Smooth muscle cell (in vitro differentiated cells): ENCODE results near the gene FYB1. TPM values are rescaled to one million over a fixed set of nuclear protein-coding genes. Genes with fewer than 3 reads are reported as not detected.

Experiments used
- DNase-seq: peaks from one replicate; lab custom pipeline; 2025; ENCODE audit not compliant: unreplicated experiment; lab: John Stamatoyannopoulos, UW
- H2AFZ ChIP-seq: fragments of 200-600 bp; sonication (generic); 2 replicates; pipeline ENCODE4 v1.6.0; 2016; ENCODE audit warnings: antibody characterized with exemption, low read depth, mild to moderate bottlenecking
- H3F3A ChIP-seq: fragments of 200-600 bp; sonication (generic); 2 replicates; pipeline ENCODE4 v1.6.0; 2017; ENCODE audit warnings: antibody characterized with exemption, low read depth
- H3K27ac ChIP-seq: fragments of 200-600 bp; sonication (generic); 2 replicates; pipeline ENCODE4 v1.5.1; 2016; ENCODE audit warnings: low read depth, mild to moderate bottlenecking
- H3K27me3 ChIP-seq: fragments of 200-600 bp; sonication (generic); 2 replicates; pipeline ENCODE4 v1.6.1; 2016; ENCODE audit warnings: low read depth, mild to moderate bottlenecking
- H3K36me3 ChIP-seq: fragments of 200-600 bp; sonication (generic); 2 replicates; pipeline ENCODE4 v1.5.1; 2016; ENCODE audit warnings: low read depth
- H3K4me1 ChIP-seq: fragments of 200-600 bp; sonication (generic); 2 replicates; pipeline ENCODE4 v1.5.1; 2016; ENCODE audit warnings: low read depth
- H3K4me2 ChIP-seq: fragments of 200-600 bp; sonication (generic); 2 replicates; pipeline ENCODE4 v1.6.0; 2016; ENCODE audit warnings: mild to moderate bottlenecking
- H3K4me3 ChIP-seq: fragments of 200-600 bp; sonication (generic); 2 replicates; pipeline ENCODE4 v1.5.1; 2016; ENCODE audit warnings: mild to moderate bottlenecking
- H3K79me2 ChIP-seq: fragments of 200-600 bp; sonication (generic); 2 replicates; pipeline ENCODE4 v1.6.0; 2016; ENCODE audit warnings: low read depth, mild to moderate bottlenecking
- H3K9ac ChIP-seq: fragments of 200-600 bp; sonication (generic); 2 replicates; pipeline ENCODE4 v1.6.0; 2016; ENCODE audit warnings: low read depth
- H3K9me3 ChIP-seq: fragments of 200-600 bp; sonication (generic); replicated peaks from 2 replicates; pipeline ENCODE4 v1.5.1; 2016; ENCODE audit warnings: low read depth
- H4K20me1 ChIP-seq: fragments of 200-600 bp; sonication (generic); 2 replicates; pipeline ENCODE4 v1.6.0; 2016; ENCODE audit warnings: low read depth
- WGBS: methylation state at CpG from one replicate; pipeline ENCODE4 v1.1.7; 2016; ENCODE audit warnings: low lambda C conversion rate; 5-methylcytosine and 5-hydroxymethylcytosine counted together
- polyA plus RNA-seq: library from polyadenylated mRNA; unstranded; fragments of >200 nt; fragmentation: Nextera tagmentation; extraction: Ambion mirVana; gene quantifications from 2 replicates; pipeline ENCODE4 v1.2.1, GENCODE V29; 2016
- total RNA-seq: library from RNA; depleted of rRNA; stranded (reverse); fragments of >200 nt; gene quantifications from 2 replicates; pipeline ENCODE4 v1.2.3, GENCODE V29; 2014
- TF ChIP-seq, protein P1 (sequence below): fragments of 200-600 bp; sonication (generic); IDR thresholded peaks from 2 replicates; pipeline ENCODE4 v1.5.1; 2017; ENCODE audit warnings: borderline replicate concordance, mild to moderate bottlenecking, antibody characterized with exemption; ENCODE audit not compliant: insufficient read depth, poor library complexity, severe bottlenecking

FYB1 gene
- total and polyA plus RNA-seq, 2 experiments from 2014 or later, result 0.06 to 0.22 TPM

DNA sequence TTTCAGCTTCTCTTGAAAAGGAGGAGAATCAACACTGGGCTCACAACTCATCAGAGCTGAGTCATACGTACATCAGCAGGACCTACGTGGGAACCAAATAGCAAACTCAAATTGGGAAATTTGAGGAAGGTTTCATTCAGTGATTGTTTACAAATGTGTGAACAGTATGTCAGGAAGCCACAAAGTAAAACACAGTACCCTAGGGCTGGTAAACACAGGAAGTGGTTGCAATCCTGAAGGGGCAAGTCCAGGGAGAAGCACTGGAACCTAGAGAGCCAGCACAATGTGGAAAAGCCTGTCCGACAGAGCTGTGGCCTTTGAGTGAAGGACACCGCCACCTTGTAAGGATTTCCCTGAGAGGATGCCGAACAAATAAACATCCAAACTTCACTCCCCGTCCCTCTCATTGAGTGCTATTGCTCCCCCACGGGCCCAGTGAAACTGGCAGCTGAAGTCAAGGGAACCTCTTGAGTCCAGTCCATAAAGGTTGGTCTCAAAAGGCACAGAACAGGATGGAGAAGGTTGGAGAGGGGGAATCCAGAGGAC lies 118.4 kb downstream of the FYB1 start:
- no peaks in the 10 kb centered on the region for H3K4me1 ChIP-seq
- H3K4me3 ChIP-seq, result no peak overlapping the region
- H3K4me2 ChIP-seq, result no peak overlapping the region
- H3K27me3 ChIP-seq, result no peaks in the 10 kb centered on the region
- H4K20me1 ChIP-seq, result no peaks in the 10 kb centered on the region
- no peak overlapping the region for H2AFZ ChIP-seq
- WGBS, result 44% methylated on average over 7 of the region's 7 CpGs
- TF ChIP-seq, protein P1, sequence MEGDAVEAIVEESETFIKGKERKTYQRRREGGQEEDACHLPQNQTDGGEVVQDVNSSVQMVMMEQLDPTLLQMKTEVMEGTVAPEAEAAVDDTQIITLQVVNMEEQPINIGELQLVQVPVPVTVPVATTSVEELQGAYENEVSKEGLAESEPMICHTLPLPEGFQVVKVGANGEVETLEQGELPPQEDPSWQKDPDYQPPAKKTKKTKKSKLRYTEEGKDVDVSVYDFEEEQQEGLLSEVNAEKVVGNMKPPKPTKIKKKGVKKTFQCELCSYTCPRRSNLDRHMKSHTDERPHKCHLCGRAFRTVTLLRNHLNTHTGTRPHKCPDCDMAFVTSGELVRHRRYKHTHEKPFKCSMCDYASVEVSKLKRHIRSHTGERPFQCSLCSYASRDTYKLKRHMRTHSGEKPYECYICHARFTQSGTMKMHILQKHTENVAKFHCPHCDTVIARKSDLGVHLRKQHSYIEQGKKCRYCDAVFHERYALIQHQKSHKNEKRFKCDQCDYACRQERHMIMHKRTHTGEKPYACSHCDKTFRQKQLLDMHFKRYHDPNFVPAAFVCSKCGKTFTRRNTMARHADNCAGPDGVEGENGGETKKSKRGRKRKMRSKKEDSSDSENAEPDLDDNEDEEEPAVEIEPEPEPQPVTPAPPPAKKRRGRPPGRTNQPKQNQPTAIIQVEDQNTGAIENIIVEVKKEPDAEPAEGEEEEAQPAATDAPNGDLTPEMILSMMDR, result no peak
- H3K79me2 ChIP-seq, result no peaks in the 10 kb centered on the region
- H3K36me3 ChIP-seq, result no peaks in the 10 kb centered on the region
- no peaks in the 10 kb centered on the region for H3K9me3 ChIP-seq
- H3K9ac ChIP-seq, result no peak overlapping the region
- no peaks in the 10 kb centered on the region for H3F3A ChIP-seq
- DNase-seq, result no peak
- peak overlapping the region; percentile 44 for H3K27ac ChIP-seq

DNA sequence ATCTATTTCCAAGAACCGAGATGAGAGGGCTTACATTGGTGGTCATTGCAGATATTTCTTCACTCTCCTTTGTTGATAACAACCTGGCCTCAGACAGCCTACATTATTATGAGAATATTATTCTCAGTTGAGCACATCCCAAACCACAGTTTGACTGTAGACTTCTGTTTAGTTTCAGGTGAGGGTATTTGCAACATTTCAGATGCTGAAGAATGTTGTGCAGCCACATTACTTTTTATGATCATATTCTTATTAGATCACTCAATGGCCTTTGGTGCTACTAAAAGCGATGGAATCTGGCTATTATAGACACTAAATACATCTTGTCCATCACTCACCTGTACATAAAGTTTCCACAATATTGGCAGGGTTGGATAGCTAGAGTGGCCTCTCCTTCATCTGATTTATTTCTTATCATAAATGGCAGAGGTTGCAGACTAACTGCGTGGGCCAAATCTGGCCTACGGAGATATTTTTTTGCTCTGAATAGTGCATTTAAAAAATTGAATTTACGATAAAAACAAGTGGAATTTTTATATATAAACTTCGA lies 119.0 kb downstream of the FYB1 start:
- Histone ChIP-seq H2AFZ (no peak overlapping the region), H3K27ac (peak overlapping the region; percentile 44), H3K36me3 (no peaks in the 10 kb centered on the region), H3K9ac (no peak overlapping the region), H3K4me1 (no peaks in the 10 kb centered on the region), H3K4me3 (no peak overlapping the region), H3F3A (no peaks in the 10 kb centered on the region), H3K27me3 (no peaks in the 10 kb centered on the region), H4K20me1 (no peaks in the 10 kb centered on the region), H3K79me2 (no peaks in the 10 kb centered on the region), H3K4me2 (no peak overlapping the region), H3K9me3 (no peaks in the 10 kb centered on the region)
- no peak for DNase-seq
- TF ChIP-seq, protein P1, result no peak
- WGBS, result 81% methylated on average over 6 of the region's 6 CpGs

DNA sequence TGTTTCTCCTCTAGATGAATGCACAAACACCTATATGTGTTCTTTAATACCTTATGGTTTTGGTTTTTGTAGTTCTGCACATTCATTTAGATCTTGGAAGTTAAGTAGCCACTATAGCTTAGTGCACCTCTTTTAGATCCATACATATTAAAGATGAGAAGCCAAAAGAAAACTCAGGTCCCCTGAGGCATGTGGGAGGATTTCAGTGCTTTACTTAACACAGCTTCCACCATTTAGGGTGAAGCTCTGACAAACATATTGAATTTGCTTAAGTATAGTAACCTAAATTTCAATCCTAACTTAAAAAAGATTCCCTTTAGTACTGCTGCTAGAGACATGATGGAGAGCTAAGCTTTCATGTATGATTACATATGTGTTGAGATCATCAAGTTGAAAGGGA lies 119.5 kb downstream of the FYB1 start:
- Histone ChIP-seq H3K4me3 (no peak overlapping the region), H3K4me2 (no peak overlapping the region), H3K79me2 (no peaks in the 10 kb centered on the region), H3K27me3 (no peaks in the 10 kb centered on the region), H3K4me1 (no peaks in the 10 kb centered on the region), H3K36me3 (no peaks in the 10 kb centered on the region), H3K9ac (no peak overlapping the region), H4K20me1 (no peaks in the 10 kb centered on the region), H3F3A (no peaks in the 10 kb centered on the region), H3K9me3 (no peaks in the 10 kb centered on the region), H3K27ac (peak overlapping the region; percentile 44), H2AFZ (no peak overlapping the region)
- TF ChIP-seq, protein P1, result no peak
- DNase-seq, result no peak

DNA sequence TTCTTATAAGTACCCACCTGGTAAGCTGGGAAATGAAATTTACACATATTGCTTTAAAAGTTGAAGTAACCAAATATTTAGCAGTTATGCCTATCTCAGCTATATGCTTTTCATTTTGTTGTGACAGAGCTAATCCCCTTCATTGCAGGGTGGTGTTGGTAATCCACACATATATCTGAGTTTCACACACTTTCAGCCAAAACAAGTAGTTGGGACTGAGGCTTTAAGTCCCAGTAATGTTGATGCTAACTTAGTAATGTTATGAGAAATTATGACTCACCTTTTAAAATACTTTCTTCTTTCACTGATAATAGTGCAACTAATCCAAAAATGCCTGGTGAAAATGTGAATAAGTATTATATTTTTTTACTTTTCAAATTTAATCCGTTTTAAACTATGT lies 126.0 kb downstream of the FYB1 start:
- TF ChIP-seq, protein P1, result no peak
- Histone ChIP-seq H3K27ac (peak overlapping the region; percentile 59), H2AFZ (no peak overlapping the region), H3K4me2 (peak overlapping the region; percentile 38), H3K36me3 (no peaks in the 10 kb centered on the region), H3K27me3 (no peaks in the 10 kb centered on the region), H3K4me1 (peaks cover 6% of the 10 kb centered on the region), H3K9ac (no peak overlapping the region), H3K4me3 (no peak overlapping the region), H4K20me1 (no peaks in the 10 kb centered on the region), H3K9me3 (no peaks in the 10 kb centered on the region), H3F3A (no peaks in the 10 kb centered on the region), H3K79me2 (no peaks in the 10 kb centered on the region)
- DNase-seq, result no peak
- 70% methylated on average over 1 of the region's 1 CpG for WGBS
